Urinary bladder (tissue), 4 donors: Measurements from ENCODE around the gene ZNF488. TPM values are rescaled to one million over a fixed set of nuclear protein-coding genes. Genes with fewer than 3 reads are reported as not detected.
A peak's percentile ranks its signal among the peaks of the same experiment; 100 is the strongest.

Experiments used
- DNase-seq: peaks from one replicate; pipeline ENCODE4 v3.0.0-alpha.2; 2015; ENCODE audit errors: extremely low spot score
- H3K27ac ChIP-seq: one replicate; pipeline ENCODE4 v1.5.1; 2013; ENCODE audit warnings: low read depth, mild to moderate bottlenecking, moderate library complexity
- H3K36me3 ChIP-seq: one replicate; pipeline ENCODE4 v1.6.1; 2013; ENCODE audit warnings: mild to moderate bottlenecking, moderate library complexity; ENCODE audit not compliant: insufficient read depth
- H3K4me1 ChIP-seq: one replicate; pipeline ENCODE4 v1.6.1; 2013; ENCODE audit warnings: mild to moderate bottlenecking, moderate library complexity; ENCODE audit not compliant: insufficient read depth
- H3K4me3 ChIP-seq: one replicate; pipeline ENCODE4 v1.5.1; 2013; ENCODE audit warnings: low read depth, low read length
- WGBS: extraction: QIAGEN DNeasy Blood & Tissue Kit; methylation state at CpG from one replicate; pipeline ENCODE4 v1.1.7; 2013; 5-methylcytosine and 5-hydroxymethylcytosine counted together
- polyA plus RNA-seq: library from polyadenylated mRNA; stranded (reverse); fragments of 200-250 nt; gene quantifications from one replicate; pipeline ENCODE4 v1.2.3, GENCODE V29; 2013
- total RNA-seq: library from RNA; depleted of rRNA; stranded (reverse); fragments of >200 nt; gene quantifications from one replicate; pipeline ENCODE4 v1.2.3, GENCODE V29; 2014
- donor health status: healthy with polysubstance abuse.
- donor health status: healthy.

ZNF488 gene
- total and polyA plus RNA-seq, 2 donors, result 0.41 to 0.63 TPM

GRCh38 chr10:47383261-47384147 lies 589 bp downstream of the ZNF488 start:
- DNase-seq, result no peak
- no peak overlapping the region for H3K27ac ChIP-seq
- 19% methylated on average over 9 of the region's 9 CpGs for WGBS

GRCh38 chr10:47381427-47382379 lies 2.4 kb downstream of the ZNF488 start:
- Histone ChIP-seq H3K36me3 (no peaks in the 10 kb centered on the region), H3K27ac (no peak overlapping the region), H3K4me1 (no peaks in the 10 kb centered on the region), H3K4me3 (no peak overlapping the region)
- WGBS, result 81% methylated on average over 9 of the region's 9 CpGs
- no peak for DNase-seq

More at GRCh38 chr10:47383261-47384147, 589 bp downstream of the ZNF488 start:
- H3K4me3 ChIP-seq, result peak overlapping the region; percentile 58
- no peaks in the 10 kb centered on the region for H3K36me3 ChIP-seq
- no peaks in the 10 kb centered on the region for H3K4me1 ChIP-seq

- WGBS, result 86% methylated on average over 1 of the region's 1 CpG
- no peak overlapping the region for H3K4me3 ChIP-seq
- H3K27ac ChIP-seq, result no peak overlapping the region
- DNase-seq, result no peak
- H3K36me3 ChIP-seq, result no peaks in the 10 kb centered on the region
- H3K4me1 ChIP-seq, result no peaks in the 10 kb centered on the region
Observed at GRCh38 chr10:47381103-47381395, 3.0 kb downstream of the ZNF488 start.

DNA sequence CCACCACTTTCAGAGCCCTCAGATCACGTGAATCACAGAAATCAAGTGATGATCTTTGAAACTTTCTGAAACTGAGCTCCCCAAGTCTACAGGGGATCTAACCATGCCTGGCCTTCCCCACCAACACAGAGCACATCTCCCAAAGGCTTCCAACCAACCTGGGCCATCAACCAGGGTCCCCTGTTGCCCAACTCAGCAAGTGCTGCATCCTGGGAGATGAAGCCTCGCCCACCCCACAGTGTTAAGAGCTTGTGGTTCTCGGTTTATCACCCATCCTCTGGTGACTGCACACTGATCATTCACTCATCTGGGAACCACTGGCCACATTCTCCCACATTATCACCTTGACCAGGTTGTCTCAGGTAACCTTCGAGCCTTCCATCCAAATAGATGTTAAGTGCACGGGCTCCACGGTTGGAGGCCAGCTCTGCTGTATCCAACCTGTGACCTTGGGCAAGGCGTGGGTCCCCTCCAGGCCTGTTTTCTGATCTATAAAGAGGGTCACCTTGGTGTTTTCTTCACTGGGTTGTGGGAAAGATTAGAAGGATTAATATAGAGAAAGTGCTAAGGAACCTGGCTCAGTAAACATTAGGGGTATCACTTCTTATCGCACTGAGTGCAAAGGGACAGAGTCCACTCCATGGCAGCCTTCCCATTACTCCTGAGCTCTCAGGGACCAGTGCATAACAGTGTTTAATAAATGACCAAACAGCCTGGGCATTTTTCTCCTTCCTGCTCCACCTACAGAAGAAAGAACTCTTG lies 3.6 kb downstream of the ZNF488 start:
- Histone ChIP-seq H3K36me3 (no peaks in the 10 kb centered on the region), H3K4me1 (no peaks in the 10 kb centered on the region), H3K27ac (no peak overlapping the region), H3K4me3 (no peak overlapping the region)
- no peak for DNase-seq
- 83% methylated on average over 8 of the region's 8 CpGs for WGBS

DNA sequence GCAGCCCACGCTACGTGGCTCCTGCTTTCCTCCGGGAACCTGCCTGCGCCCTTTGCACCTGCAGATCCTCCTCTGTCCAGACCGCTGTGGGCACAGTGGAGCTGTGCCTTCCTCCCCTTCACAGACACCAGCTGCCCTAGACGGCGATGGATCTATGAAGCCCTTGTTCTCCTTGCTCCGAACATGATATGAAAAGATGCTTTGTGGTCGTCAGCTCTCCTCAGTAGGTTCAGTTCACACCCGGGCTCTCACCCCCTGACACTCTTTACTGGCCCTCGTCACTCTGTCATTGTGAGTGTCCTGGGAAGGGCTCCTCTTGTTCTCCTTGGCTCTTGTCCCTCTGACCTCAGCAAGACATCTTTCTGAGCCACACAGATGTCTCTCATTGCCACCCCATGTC lies 4.2 kb downstream of the ZNF488 start:
- no peak for DNase-seq
- no peaks in the 10 kb centered on the region for H3K4me1 ChIP-seq
- 70% methylated on average over 11 of the region's 11 CpGs for WGBS
- H3K36me3 ChIP-seq, result no peaks in the 10 kb centered on the region
- H3K27ac ChIP-seq, result no peak overlapping the region
- H3K4me3 ChIP-seq, result no peak overlapping the region

GRCh38 chr10:47379445-47379785 lies 4.7 kb downstream of the ZNF488 start:
- 82% methylated on average over 7 of the region's 7 CpGs for WGBS
- H3K27ac ChIP-seq, result no peak overlapping the region
- no peak overlapping the region for H3K4me3 ChIP-seq
- no peak for DNase-seq
- H3K4me1 ChIP-seq, result no peaks in the 10 kb centered on the region
- no peaks in the 10 kb centered on the region for H3K36me3 ChIP-seq

GRCh38 chr10:47378606-47379444 lies 5.3 kb downstream of the ZNF488 start:
- Histone ChIP-seq H3K4me1 (no peaks in the 10 kb centered on the region), H3K27ac (no peak overlapping the region), H3K36me3 (no peaks in the 10 kb centered on the region), H3K4me3 (no peak overlapping the region)
- 84% methylated on average over 15 of the region's 15 CpGs for WGBS
- no peak for DNase-seq

GRCh38 chr10:47378183-47378510 lies 5.9 kb downstream of the ZNF488 start:
- Histone ChIP-seq H3K4me3 (no peak overlapping the region), H3K4me1 (no peaks in the 10 kb centered on the region), H3K36me3 (no peaks in the 10 kb centered on the region), H3K27ac (no peak overlapping the region)
- WGBS, result 93% methylated on average over 4 of the region's 4 CpGs
- DNase-seq, result no peak

DNA sequence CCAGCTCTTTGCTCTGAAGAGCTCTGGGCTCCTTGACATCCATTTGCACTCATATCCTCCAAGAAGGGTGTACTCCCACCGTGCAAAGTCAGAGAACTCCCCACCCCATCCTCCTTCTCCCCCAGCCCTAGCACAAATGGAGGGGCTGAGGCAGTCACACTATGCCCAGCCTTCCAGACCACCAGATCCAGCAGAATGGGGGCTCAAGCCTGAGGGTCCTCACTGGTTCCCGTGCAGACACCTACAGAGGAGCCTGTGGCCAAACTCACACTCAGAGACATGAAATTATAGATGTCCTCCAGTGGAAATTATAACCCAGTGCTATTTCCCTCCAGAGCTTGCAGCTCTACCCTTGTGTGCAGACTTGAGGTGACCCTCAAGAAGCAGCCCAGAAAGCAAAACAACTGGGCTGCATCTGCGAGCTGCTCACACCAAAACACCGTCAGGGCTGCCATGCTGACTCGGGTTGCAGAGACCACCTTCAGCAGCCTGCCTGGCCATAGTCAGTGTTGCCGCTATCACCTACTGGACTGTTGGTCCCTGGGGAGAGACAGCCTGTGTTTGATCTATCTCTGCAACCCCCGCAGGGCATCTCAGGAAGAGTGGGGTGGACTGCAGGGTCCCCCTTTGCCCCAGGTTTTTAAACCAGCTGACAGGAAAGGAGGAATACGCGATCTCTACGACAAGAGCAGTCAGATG lies 7.4 kb downstream of the ZNF488 start:
- WGBS, result 78% methylated on average over 10 of the region's 10 CpGs
- H3K4me1 ChIP-seq, result no peaks in the 10 kb centered on the region

GRCh38 chr10:47374611-47375536 lies 9.2 kb downstream of the ZNF488 start:
- Histone ChIP-seq H3K4me3 (no peak overlapping the region), H3K4me1 (no peaks in the 10 kb centered on the region), H3K27ac (no peak overlapping the region), H3K36me3 (no peaks in the 10 kb centered on the region)
- 53% methylated on average over 12 of the region's 12 CpGs for WGBS
- DNase-seq, result no peak

More for the DNA sequence above, 7.4 kb downstream of the ZNF488 start:
- no peaks in the 10 kb centered on the region for H3K36me3 ChIP-seq
- no peak overlapping the region for H3K4me3 ChIP-seq
- H3K27ac ChIP-seq, result no peak overlapping the region
- DNase-seq, result no peak

DNA sequence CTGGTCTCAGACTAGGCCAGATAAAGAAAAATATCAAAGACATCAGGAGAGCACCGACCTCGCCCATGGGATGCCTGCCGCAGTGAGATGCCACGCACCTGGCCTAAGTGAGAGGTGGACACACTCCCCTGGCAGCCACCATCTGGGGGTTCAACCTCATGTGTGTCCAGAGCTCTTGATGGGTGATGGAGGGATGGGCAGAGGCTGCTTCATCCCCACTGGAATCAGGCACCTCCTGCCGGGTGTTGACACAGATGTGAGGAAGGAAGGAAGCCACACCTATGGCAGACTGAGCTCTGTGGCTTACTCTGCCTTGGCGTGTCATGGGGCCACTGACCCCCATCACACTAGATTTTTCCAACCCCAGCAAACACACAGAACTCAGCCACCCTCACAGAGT lies 11.4 kb downstream of the ZNF488 start:
- no peaks in the 10 kb centered on the region for H3K36me3 ChIP-seq
- 91% methylated on average over 6 of the region's 6 CpGs for WGBS
- H3K27ac ChIP-seq, result no peak overlapping the region
- H3K4me1 ChIP-seq, result no peaks in the 10 kb centered on the region
- DNase-seq, result no peak
- no peak overlapping the region for H3K4me3 ChIP-seq
